ENCODE data around the gene RAD52.

Gene RAD52

GRCh38 chr12:989751-990660 lies 40.5 kb upstream of the RAD52 start:
- TF ChIP-seq ZFX (IDR thresholded peaks at IDR 0.05) = peak; percentile 67
- TF ChIP-seq CTCF (conservative IDR thresholded peaks at IDR 0.05) = no peak

GRCh38 chr12:989051-989450 lies 39.6 kb upstream of the RAD52 start:
- TF ChIP-seq ZFX (IDR thresholded peaks at IDR 0.05) = no peak
- no peak for TF ChIP-seq CTCF (conservative IDR thresholded peaks at IDR 0.05)
- no peak overlapping the region for H3K27ac ChIP-seq

More at GRCh38 chr12:989751-990660, 40.5 kb upstream of the RAD52 start:
- peak overlapping the region; percentile 92 for H3K27ac ChIP-seq

GRCh38 chr12:988646-989045 lies 39.2 kb upstream of the RAD52 start:
- H3K27ac ChIP-seq = no peak overlapping the region
- TF ChIP-seq CTCF (conservative IDR thresholded peaks at IDR 0.05) (no peak), ZFX (IDR thresholded peaks at IDR 0.05) (no peak)

- TF ChIP-seq CTCF (conservative IDR thresholded peaks at IDR 0.05) (no peak), ZFX (IDR thresholded peaks at IDR 0.05) (no peak)
- H3K27ac ChIP-seq = no peak overlapping the region
Observed at GRCh38 chr12:981961-982360, 32.5 kb upstream of the RAD52 start.

GRCh38 chr12:981176-981828 lies 31.8 kb upstream of the RAD52 start:
- TF ChIP-seq ZFX (IDR thresholded peaks at IDR 0.05) (no peak), CTCF (conservative IDR thresholded peaks at IDR 0.05) (no peak)
- no peak overlapping the region for H3K27ac ChIP-seq

- no peak overlapping the region for H3K27ac ChIP-seq
- no peak for TF ChIP-seq CTCF (conservative IDR thresholded peaks at IDR 0.05)
Observed at GRCh38 chr12:979349-979748, 29.9 kb upstream of the RAD52 start.

GRCh38 chr12:977156-977555 lies 27.7 kb upstream of the RAD52 start:
- H3K27ac ChIP-seq = no peak overlapping the region
- TF ChIP-seq CTCF (conservative IDR thresholded peaks at IDR 0.05) = no peak; the same call in 1 of the 2 replicates
- TF ChIP-seq ZFX (IDR thresholded peaks at IDR 0.05) = no peak
